ENCODE results near the gene FLCN.

Gene FLCN

GRCh38 chr17:17235212-17236174, 1.5 kb downstream of the FLCN start:
- DNase-seq, result peak; percentile 0 to 52 (median 19)

DNA sequence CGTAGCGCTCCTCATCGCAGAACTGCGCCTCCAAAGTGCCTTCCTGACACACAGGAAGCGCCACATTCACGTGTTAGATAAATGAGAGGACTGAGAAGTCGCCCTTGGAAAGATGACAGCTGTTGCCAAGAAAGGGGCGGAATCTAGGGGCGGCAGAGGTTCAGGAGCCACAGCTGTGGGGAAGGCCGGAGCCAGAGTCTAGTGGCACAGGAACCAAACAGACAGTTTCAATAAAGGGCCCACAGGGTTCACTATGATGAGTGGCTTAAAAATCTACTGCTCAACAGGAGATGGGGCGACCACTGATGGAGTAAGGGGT, 4.7 kb downstream of the FLCN start:
- no peak for DNase-seq

DNA sequence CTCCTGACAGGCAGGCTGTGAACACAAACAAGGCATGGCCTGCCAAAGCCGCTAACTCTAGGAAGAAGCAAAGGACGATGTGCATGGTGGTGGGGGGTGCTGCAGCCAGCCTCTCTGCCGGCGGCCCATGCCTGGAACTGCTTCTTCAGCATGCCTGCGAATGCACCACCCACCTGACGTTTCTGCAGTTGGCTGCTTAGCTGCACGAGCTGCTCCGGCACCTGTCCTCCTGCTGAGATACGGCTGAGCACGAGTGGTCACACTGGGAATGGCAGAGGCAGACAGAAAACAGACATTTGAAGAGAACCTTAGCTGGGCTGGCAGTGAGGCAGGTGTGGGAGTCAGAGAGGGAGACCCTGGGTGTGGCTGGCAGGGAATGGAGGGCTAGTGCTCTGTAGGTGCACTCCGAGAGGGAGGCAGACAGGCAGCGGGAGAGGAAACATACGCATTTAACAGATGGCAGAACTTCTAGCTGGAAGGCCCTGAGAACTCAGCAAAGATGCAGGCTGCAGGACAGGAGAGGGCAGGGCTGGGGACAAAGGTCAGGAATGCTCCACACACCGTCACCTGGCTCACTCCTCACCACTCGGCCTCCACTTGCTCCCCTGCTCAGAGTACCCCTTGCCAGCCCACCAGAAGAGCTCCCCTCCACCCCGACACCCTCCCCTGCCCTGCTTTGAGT, 5.2 kb downstream of the FLCN start:
- no peak for DNase-seq

- no peak for DNase-seq
Observed at GRCh38 chr17:17229416-17230384, 7.3 kb downstream of the FLCN start.

DNA sequence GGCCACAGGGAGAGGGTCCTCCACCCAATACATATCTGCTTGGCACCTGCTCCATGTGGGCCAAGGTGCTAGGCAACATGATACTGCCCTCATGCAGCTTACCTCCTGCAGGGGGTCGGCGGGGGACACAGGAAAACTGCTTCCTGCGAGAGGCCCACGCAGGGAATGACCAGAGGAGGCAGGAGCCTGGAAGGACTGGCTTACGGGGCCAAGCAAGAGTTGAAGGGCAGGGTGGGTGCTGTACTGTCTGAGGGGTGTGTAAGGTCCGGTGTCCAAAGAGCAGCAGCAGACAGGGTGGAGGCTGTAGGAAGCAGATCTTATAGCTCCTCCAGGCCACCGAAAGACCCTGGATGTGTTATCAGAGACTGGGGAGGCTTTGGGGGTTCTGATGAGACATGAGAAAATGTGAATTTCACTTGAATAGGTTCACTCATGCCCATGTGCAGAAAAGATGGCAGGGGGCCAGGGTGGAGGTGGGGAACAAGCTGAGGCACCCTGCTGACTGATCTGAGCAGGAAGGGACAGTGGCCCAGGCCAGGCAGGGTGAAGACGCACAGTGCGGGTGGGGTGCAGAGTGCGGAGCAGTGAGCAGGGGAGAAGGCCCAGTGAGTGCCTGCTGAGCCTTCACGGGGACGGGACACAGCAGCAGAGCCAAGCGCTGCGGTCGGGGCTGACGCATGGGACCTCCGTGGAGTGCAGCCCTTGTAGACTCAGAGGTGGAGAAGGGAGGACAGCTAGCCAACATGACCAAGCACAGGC, 8.3 kb downstream of the FLCN start:
- DNase-seq, result no peak

- no peak for DNase-seq
Observed at GRCh38 chr17:17227608-17228520, 9.1 kb downstream of the FLCN start.

GRCh38 chr17:17226451-17227265, 10.3 kb downstream of the FLCN start:
- DNase-seq, result no peak

DNA sequence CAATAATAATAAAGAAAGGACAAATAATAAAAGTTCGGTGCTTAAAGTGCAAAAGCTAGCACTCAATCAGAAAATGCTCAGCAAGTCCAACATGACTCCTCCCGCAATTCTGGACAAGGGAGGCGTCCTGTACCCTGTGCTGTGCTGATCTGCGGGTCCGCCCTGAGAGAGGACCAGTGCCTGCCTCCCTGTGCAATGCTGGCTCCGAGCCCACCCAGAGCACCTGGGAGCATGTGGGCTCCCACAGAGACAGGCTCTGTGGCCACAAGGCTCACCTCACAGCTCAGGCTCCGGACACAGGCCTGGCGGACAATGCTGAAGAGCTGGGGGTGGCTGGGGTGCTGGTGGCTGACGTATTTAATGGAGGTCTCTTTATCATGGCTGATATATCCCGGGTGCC, 11.1 kb downstream of the FLCN start:
- DNase-seq, result no peak

GRCh38 chr17:17224137-17224536, 12.8 kb downstream of the FLCN start:
- DNase-seq, result no peak

DNA sequence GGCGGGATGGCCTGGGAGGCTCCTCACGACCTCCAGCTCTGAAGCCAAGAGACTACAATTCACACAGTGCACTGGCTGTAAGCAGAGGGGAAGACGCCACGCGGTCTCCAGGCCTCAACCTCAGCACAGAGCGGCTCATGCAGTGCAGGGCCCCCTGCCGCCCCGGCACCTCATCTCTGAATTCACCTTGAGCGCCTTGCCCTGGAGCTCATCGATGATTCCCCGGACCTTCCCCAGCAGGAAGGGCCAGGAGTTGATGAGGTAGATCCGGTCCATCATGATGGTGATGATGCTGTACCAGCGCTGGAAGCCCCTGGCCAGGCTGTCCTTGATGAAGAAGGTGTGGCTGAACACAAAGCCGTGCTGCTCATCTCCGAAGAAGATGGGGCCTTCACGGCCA, 13.2 kb downstream of the FLCN start:
- no peak for DNase-seq

GRCh38 chr17:17221329-17221728, 15.6 kb downstream of the FLCN start:
- no peak for DNase-seq

GRCh38 chr17:17220529-17220928, 16.4 kb downstream of the FLCN start:
- DNase-seq, result peak in 2 of 3 experiments; percentile 82 to 94

DNA sequence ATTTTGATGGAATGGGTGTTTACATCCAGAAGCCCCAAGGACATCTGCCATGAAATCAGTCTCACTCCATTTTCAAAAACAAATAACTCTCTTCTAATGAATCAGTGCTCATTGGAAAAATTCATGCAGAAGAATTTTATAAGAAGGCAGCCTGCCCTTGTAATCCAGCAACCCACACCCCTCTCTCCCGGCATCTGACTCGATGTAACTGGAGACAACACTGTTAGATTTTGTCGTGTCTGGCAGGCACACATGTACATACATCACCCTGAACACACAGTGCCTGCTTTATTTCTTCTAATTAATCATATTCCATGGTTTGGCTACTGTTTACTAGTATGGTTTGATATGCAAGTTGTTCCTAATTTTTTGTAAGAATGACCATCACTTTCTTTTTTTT, 19.0 kb downstream of the FLCN start:
- no peak for DNase-seq

GRCh38 chr17:17216776-17217175, 20.2 kb downstream of the FLCN start:
- DNase-seq, result no peak

- DNase-seq, result no peak
Observed at GRCh38 chr17:17216236-17216635, 20.7 kb downstream of the FLCN start.

DNA sequence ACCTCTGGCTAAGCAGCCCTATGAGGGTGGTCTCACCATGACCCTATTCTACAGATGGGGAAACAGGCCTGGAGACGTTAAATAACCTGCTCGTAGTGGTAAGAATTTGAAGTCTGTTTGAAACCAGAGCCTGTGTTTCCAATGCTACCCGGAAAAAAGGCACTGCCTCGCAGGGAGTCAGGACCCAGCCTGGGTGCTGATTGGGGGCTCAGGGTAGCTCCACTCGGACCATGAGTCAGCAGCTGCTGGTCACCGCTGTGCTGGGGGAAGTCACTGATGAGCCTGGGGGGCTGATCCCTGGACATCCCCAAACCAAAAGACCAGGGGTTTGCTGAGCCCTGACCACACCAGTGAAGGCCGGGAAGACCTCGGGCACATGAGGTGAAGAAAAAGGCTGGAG, 21.4 kb downstream of the FLCN start:
- DNase-seq, result no peak

GRCh38 chr17:17214646-17215436, 22.1 kb downstream of the FLCN start:
- no peak for DNase-seq

DNA sequence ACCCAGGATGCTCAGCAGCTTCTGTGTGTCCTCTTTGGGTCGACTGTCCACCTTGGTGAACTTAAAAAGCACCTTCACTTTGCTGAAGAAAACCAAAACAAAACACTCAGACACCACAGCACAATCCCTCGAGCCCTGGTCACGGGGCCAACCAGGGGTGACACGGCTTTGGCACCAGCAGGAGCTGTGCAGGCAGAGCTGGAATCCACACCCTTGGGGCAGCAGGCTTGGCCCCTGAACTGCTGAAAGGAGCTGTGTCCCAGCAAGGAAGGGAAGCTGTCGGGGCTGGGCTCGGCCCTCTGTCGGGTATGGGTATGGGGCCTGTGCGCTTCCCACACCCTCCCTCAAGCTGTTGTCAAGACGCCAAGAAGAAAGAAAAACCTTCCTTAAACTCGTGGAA, 23.2 kb downstream of the FLCN start:
- no peak for DNase-seq

GRCh38 chr17:17207998-17208397, 29.0 kb downstream of the FLCN start:
- no peak for DNase-seq

Data from NCI-H1417 (cell line).